ENCODE results near the gene KANSL2.
"Not testable (repeated sequence)": the region's sequence is repeated elsewhere in the genome, so short reads cannot be mapped to it uniquely, and the experiment has no call there.

Gene KANSL2

GRCh38 chr12:48682927-48683326 is 889 bp upstream of the KANSL2 start:
- DNase-seq: no peak

DNA sequence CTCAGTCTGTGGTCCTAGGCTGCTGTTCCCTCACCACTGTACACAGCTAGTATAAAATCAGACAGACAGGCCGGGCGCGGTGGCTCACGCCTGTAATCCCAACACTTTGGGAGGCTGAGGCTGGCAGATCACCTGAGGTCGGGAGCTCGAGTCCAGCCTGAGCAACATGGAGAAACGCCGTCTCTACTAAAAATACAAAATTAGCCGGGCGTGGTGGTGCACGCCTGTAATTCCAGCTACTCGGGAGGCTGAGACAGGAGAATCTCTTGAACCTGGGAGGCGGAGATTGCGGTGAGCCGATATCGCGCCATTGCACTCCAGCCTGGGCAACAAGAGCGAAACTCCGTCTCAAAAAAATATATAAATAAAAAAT is 481 bp upstream of the KANSL2 start:
- not testable (repeated sequence) for DNase-seq

DNA sequence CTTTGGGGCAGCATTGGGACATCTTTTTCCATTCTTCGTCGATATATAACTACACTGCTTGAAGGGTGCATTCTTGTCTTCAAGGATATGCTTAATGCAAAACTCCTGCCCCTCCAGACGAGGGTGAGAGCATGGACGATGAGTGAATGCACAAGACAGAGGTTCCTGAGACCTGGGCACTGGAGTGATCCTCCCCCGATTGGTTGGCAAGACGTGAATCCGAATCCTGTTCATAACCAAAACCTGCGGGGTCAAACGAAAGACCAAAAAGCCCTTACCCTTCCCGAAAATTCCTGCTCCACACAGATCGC is 684 bp downstream of the KANSL2 start:
- DNase-seq: no peak

DNA sequence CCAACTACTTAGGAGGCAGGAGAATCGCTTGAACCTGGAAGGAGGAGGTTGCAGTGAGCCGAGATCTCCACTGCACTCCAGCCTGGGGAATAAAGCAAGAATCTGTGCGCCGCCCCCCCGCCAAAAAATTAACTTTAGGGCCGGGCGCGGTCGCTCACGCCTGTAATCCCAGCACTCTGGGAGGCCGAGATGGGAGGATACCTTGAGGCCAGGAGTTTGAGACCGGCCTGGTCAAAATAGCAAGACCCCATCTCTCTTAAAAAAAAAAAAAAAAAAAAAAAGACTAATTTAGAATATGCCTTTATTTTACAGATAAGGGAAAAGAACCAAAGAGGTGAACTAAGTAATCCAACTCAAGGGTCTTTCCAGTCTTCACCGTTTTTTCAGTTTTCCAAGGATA is 1.2 kb downstream of the KANSL2 start:
- DNase-seq: no peak

DNA sequence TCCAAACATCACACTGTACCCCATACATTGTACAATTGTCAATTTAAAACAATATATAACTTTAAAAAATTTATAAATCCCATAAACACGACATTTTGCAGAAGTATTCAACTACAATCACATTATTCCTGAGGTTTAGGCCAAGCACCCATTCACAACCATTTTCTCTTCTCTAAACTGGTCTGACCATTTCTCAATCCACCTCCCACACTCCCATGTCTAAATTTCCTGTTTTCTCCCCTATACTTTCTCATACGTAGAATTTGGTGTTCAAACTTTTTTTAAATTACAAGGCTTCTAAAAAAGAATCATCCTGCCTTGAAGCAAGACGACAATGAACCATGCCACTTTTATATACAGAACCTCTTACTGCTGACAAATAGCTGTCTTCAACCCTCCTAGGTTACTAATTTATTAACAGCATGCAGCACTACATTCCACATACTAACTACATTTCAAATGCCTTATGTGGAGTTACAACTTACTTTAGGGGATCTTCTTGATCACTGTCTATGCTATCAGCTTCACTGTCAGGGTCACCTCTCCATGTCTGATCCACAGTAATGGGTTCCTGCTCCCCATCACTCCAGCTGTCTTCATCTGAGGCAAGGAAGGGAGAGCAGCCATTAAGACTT is 3.4 kb downstream of the KANSL2 start:
- no peak for DNase-seq

- no peak for DNase-seq
These were observed 10.7 kb downstream of the KANSL2 start for GRCh38 chr12:48671231-48671856.

DNA sequence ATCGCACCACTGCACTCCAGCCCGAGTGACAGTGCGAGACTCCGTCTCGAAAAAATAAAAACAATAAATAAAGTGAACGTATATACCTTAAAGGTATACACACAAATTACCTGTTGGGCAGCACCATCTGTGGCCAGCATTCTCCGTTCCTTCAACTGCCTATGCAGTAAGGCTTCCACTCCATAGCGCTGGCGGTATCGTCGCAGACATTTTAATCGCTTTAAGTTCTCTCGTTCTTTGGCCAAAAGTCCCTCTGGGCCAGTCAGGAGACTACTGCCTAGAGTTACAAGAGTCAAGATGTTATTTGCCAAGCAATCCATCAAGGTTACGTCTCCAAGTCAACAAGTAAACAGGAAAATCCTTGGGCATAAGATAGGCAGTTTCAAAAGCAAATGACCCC is 13.0 kb downstream of the KANSL2 start:
- no peak for DNase-seq

DNA sequence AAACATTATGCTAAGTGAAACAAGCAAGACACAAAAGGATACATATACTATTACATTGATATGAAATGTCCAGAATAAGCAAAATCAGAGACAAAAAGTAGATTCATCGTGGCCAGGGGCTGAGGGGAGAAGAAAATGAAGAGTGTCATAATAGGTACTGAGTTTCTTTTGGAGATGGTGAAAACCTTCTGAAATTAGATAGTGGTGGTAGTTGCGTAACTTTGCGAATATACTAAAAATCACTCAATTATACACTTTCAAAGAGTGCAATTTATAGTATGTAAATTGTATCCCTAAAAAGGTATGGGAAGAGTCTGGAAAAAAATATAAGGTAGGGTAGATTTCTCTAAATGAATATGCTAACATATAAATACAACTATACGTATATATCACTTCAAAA is 22.2 kb downstream of the KANSL2 start:
- DNase-seq: no peak

- DNase-seq: no peak
These were observed 30.4 kb downstream of the KANSL2 start for GRCh38 chr12:48651681-48652080.

DNA sequence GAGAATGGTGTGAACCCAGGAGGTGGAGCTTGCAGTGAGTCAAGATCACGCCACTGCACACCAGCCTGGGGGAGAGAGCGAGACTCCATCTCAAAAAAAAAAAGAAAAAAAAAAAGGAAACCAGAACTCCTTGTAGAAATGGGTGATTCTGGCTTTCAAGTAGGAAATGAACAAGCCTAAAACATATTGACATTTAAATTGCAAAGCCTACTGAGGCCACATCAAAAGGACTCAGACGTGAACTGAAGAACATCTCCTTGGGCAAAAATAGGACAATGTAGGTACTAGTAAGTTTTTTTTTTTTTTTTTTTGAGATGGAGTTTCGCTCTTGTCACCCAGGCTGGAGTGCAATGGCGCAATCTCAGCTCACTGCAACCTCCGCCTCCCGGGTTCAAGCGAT is 36.7 kb downstream of the KANSL2 start:
- DNase-seq: not testable (repeated sequence)

- no peak for DNase-seq
These were observed 39.0 kb downstream of the KANSL2 start for GRCh38 chr12:48643011-48643410.

DNA sequence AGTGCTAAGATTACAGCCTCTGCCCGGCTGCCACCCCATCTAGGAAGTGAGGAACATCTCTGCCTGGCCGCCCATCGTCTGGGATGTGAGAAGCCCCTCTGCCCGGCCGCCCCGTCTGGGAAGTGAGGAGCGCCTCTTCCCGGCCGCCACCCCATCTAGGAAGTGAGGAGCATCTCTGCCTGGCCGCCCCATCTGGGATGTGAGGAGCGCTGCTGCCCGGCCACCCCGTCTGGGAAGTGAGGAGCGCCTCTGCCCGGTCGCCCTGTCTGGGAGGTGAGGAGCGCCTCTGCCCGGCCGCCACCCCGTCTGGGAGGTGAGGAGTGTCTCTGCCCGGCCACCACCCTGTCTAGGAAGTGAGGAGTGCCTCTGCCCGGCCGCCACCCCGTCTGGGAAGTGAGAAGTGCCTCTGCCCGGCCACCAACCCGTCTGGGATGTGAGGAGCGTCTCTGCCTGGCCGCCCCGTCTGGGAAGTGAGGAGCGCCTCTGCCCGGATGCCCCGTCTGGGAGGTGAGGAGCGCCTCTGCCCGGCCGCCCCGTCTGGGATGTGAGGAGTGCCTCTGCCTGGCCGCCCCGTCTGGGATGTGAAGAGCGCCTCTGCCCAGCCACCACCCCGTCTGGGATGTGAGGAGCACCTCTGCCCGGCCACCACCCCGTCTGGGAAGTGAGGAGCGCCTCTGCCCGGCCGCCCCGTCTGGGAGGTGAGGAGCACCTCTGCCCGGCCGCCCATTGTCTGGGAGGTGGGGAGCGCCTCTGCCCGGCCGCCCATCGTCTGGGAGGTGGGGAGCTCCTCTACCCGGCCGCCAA is 40.1 kb downstream of the KANSL2 start:
- not testable (repeated sequence) for DNase-seq

DNA sequence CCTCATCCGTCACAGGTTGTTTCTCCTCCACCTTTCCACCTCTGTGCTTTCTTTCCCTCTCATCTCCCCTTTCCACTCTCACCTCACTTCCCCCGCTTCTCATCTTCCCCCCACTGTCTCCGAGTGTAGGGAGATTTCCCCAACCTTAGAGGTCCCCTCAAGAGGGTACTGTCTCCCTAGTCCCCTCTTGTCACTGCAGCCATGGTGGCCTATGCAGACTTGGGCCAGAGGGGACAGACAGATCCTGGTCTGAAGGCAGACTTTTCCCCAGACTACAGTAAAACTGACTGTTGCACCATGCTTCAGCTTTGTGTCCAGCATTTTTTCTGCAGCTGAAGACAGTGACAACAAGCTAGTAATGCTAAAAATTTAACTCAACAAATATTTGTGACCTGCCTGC is 41.2 kb downstream of the KANSL2 start:
- no peak for DNase-seq

- no peak for DNase-seq
These were observed 41.6 kb downstream of the KANSL2 start for GRCh38 chr12:48640428-48640827.

GRCh38 chr12:48631071-48631470 is 51.0 kb downstream of the KANSL2 start:
- DNase-seq: no peak

GRCh38 chr12:48630346-48630745 is 51.7 kb downstream of the KANSL2 start:
- DNase-seq: no peak

- no peak for DNase-seq
These were observed 52.5 kb downstream of the KANSL2 start for GRCh38 chr12:48629541-48629940.

GRCh38 chr12:48627556-48627955 is 54.5 kb downstream of the KANSL2 start:
- no peak for DNase-seq

- not testable (repeated sequence) for DNase-seq
These were observed 59.0 kb downstream of the KANSL2 start for GRCh38 chr12:48622997-48623396.

DNA sequence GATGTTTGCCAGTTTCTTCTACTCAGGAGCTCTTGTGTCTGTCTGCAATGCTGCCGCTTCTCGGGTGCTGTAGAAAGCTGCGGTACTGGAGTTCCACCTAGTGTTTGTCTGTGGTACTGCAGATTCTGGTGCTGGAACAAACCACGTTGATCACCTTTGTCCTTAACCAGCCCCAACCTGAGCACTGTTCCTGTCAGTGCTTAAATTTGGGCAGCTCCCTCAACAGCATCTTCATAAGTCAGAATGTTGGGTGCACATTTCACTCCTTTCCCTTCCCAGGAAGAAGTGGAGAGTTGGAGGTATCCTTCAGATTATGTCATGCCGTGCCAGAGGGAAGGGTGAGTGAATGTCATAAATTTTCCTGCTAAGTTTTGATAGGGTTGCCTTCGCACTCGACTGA is 63.5 kb downstream of the KANSL2 start:
- DNase-seq: peak; percentile 48

GRCh38 chr12:48615681-48616080 is 66.4 kb downstream of the KANSL2 start:
- no peak for DNase-seq

- DNase-seq: no peak
These were observed 68.7 kb downstream of the KANSL2 start for GRCh38 chr12:48613321-48613720.
